Esophagus muscularis mucosa (tissue), 4 donors: ENCODE measurements around the gene GALT. TPM values are rescaled to one million over a fixed set of nuclear protein-coding genes. Genes with fewer than 3 reads are reported as not detected.
A peak's percentile ranks its signal among the peaks of the same experiment; 100 is the strongest.

Experiments used
- DNase-seq: peaks from one replicate; pipeline ENCODE4 v3.0.0-alpha.2; 2017; ENCODE audit errors: extremely low spot score
- H3K27ac ChIP-seq, 4 donors: fragments of 200-600 bp; sonication (generic); replicated peaks in 1 of 4; 1 replicate in 3 of 4; 2 replicates in 1 of 4; pipeline ENCODE4 v1.5.1; 2016 to 2019; ENCODE audit warnings: mild to moderate bottlenecking in 1 of 4
- H3K27me3 ChIP-seq, 4 donors: fragments of 200-600 bp; sonication (generic); one replicate each; pipeline versions ENCODE4 v1.5.1 to v1.6.0; 2016 to 2019
- H3K36me3 ChIP-seq, 4 donors: fragments of 200-600 bp; sonication (generic); one replicate each; pipeline ENCODE4 v1.5.1; 2016 to 2019
- H3K4me1 ChIP-seq, 4 donors: fragments of 200-600 bp; sonication (generic); one replicate each; pipeline ENCODE4 v1.5.1; 2016 to 2019
- H3K4me3 ChIP-seq, 4 donors: fragments of 200-600 bp; sonication (generic); 1 replicate in 2 of 4; 2 replicates in 2 of 4; pipeline ENCODE4 v1.5.1; 2016 to 2019; ENCODE audit warnings: mild to moderate bottlenecking in 4 of 4, moderate library complexity in 1 of 4
- H3K9me3 ChIP-seq, 4 donors: fragments of 200-600 bp; sonication (generic); 1 replicate in 3 of 4; 2 replicates in 1 of 4; pipeline ENCODE4 v1.5.1; 2016 to 2019
- EP300 ChIP-seq: sonication (generic); formaldehyde crosslinking; IDR thresholded peaks from one replicate; pipeline ENCODE4 v1.6.1; 2017; ENCODE audit warnings: antibody characterized with exemption
- POLR2A ChIP-seq: fragments of 450-650 bp; IDR thresholded peaks from one replicate; pipeline ENCODE4 v1.6.1; 2017; ENCODE audit warnings: antibody characterized with exemption, moderate library complexity, mild to moderate bottlenecking, low read depth
- POLR2AphosphoS5 ChIP-seq, 2 donors: sonication (generic); formaldehyde crosslinking; IDR thresholded peaks; one replicate each; pipeline ENCODE4 v1.6.1; 2017; ENCODE audit warnings: antibody characterized with exemption in 2 of 2
- WGBS: methylation state at CpG from one replicate; pipeline ENCODE4 v1.1.5; 2018; 5-methylcytosine and 5-hydroxymethylcytosine counted together
- intact Hi-C: fragments of 100-400 bp; cut with DNase I; formaldehyde crosslinking; loops from one replicate; pipeline ENCODE4 v1.15.1; 2023
- total RNA-seq, 4 donors: library from RNA; depleted of rRNA; stranded (reverse); fragments of >200 nt; gene quantifications; one replicate each; pipeline versions ENCODE4 v1.1.0 to v1.2.1, GENCODE V29; 2016
- TF ChIP-seq, protein P1 (sequence below), 3 experiments: fragments of 200-600 bp in 2 of 3; fragments of 450-650 bp in 1 of 3; sonication (generic) in 2 of 3; IDR thresholded peaks; one replicate each; pipeline ENCODE4 v1.5.1; 2017 to 2019; ENCODE audit warnings: antibody characterized with exemption in 3 of 3, mild to moderate bottlenecking in 2 of 3, moderate library complexity in 1 of 3

GALT gene
- total RNA-seq, 4 donors from 2014 or later = 15.9 to 34.7 (median 22.9) TPM

DNA sequence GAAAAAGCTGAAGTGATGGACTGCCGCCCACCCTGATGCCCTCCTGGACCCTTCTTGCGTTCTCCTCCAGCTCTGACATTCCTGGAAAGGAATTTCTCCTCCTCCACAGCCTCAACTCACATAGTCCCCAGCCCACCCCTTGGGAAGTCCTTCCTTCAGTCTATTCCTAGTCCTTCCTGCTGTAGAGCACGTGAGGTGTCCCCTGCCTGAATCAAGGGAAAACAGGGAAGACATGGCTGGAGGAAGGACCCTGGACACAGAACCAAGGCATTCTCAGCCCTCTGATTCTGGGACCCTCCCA lies 21.3 kb upstream of the GALT start:
- no peak overlapping the region for H3K4me3 ChIP-seq
- H3K27me3 ChIP-seq = peaks cover 0 to 86% (median 66%) of the 10 kb centered on the region in 4 donors
- WGBS = 75% methylated on average over 3 of the region's 3 CpGs
- no peak for DNase-seq
- H3K27ac ChIP-seq = no peak overlapping the region
- no peaks in the 10 kb centered on the region for H3K9me3 ChIP-seq
- intact Hi-C loops = no loop called here
- TF ChIP-seq POLR2A = no peak
- TF ChIP-seq EP300 = no peak
- no peaks in the 10 kb centered on the region for H3K36me3 ChIP-seq
- H3K4me1 ChIP-seq = peaks cover 18 to 45% (median 36%) of the 10 kb centered on the region in 4 donors

DNA sequence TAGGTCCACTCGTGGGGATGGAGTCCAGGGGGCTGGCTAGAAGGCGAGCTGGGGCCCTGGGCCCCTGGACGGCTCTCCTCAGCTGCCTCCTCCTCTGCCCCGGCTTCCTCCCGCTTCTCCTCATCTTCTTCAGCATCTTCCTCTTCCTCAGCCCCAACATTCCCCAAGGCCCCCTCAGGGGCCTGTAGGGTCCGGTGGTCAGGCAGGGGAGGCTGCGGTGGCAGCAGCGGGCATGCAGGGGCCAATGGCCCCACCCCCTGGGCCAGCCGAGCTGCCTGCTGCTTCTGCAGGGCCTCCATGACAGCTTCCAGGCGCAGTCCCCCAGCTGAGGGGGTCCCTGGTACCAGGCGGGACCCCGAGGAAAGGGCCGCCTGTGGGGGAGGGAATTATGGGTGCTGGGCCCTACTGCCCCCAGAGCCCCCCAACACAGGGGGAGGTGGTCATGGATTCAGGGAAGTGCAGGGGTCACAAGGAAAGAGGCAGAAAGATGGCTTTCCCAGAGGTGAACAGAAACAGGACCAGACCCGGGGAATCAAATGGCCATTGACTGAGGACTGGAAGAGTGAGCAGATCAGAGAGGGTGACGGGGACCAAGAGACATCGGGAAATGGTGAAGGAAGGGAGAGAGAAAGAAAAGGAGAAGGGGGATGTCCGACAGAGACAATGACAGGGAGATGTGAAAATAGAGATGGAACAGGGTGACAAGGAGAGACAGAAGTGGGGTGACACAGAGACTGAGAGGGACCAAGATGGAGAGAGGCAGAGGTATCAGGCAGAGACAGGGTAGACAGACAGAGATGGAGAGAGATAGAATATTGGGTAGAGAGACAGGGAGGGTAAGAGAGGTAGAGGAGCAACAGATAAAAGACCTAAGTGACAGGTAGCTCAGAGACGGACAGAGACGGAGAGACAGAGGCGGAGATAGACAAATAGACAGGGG lies 18.5 kb upstream of the GALT start:
- no peaks in the 10 kb centered on the region for H3K9me3 ChIP-seq
- no peak for DNase-seq
- peak overlapping the region; percentile 47 to 64 (median 52) for H3K4me3 ChIP-seq
- H3K27me3 ChIP-seq = peaks cover 0 to 77% (median 60%) of the 10 kb centered on the region in 4 donors
- WGBS = 46% methylated on average over 19 of the region's 20 CpGs
- H3K36me3 ChIP-seq = no peaks in the 10 kb centered on the region
- intact Hi-C loops = no loop called here
- no peak for TF ChIP-seq EP300
- TF ChIP-seq POLR2AphosphoS5 (IDR thresholded peaks at IDR 0.05) = no peak
- H3K27ac ChIP-seq = no peak overlapping the region
- peaks cover 14 to 38% (median 29%) of the 10 kb centered on the region in 4 donors for H3K4me1 ChIP-seq

DNA sequence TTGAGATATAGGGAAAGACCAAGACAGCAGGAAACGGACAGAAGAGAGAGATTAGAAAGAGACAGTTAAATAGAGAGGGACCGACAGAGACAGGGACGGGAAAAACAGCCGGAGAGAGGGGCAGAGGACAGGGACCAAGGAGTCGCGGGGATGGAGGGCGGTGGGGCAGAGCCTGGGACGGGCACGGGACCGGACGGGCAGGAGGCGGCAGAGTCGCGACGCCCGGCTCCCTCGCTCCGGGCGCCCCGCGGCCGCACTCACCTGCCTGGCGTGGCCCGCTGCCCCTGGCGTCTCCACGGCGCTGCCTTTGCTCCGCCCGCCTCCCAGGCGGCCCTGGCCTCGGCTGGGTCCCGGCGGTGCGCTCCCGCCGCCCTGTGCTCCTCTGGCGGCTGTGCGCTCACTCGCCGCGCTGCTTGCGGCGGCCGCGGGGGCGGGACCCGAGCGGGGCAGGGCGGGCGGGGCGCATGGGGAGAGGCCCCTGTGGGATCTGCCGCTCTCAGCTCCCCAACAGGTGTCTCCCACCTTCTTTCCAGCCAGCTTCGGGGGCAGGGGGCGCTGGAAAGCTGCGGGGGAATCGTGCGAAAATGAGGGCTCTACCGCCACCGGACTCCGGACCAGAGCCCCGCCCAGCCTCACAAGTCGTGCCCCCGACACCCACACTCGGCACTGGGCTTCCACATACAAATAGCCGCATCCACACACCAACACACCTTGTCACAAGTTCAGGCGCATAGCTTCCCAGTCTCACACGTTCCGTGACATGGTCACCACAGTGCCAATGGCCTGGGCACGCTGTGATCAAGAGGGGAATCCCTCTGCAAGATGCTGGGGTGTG lies 17.6 kb upstream of the GALT start, which contains the start of gene ARID3C:
ARID3C (minus strand) TSS at position 411 of the 835 bp plus-strand sequence. CDS start 1,052 bp downstream, outside the sequence.
- Histone ChIP-seq H3K27me3 (peaks cover 0 to 68% (median 51%) of the 10 kb centered on the region in 4 donors), H3K4me3 (peak within 1 kb of the TSS; percentile 47 to 64 (median 52)), H3K27ac (no peak within 1 kb of the TSS), H3K4me1 (peaks cover 9 to 29% (median 24%) of the 10 kb centered on the region in 4 donors), H3K36me3 (no peaks in the 10 kb centered on the region), H3K9me3 (no peaks in the 10 kb centered on the region)
- no peak for DNase-seq
- intact Hi-C loops = no loop called here
- 3% methylated on average over 32 of the region's 69 CpGs for WGBS
- TF ChIP-seq POLR2AphosphoS5 (IDR thresholded peaks at IDR 0.05) (no peak), POLR2A (no peak), EP300 (no peak)
- TF ChIP-seq, protein P1, sequence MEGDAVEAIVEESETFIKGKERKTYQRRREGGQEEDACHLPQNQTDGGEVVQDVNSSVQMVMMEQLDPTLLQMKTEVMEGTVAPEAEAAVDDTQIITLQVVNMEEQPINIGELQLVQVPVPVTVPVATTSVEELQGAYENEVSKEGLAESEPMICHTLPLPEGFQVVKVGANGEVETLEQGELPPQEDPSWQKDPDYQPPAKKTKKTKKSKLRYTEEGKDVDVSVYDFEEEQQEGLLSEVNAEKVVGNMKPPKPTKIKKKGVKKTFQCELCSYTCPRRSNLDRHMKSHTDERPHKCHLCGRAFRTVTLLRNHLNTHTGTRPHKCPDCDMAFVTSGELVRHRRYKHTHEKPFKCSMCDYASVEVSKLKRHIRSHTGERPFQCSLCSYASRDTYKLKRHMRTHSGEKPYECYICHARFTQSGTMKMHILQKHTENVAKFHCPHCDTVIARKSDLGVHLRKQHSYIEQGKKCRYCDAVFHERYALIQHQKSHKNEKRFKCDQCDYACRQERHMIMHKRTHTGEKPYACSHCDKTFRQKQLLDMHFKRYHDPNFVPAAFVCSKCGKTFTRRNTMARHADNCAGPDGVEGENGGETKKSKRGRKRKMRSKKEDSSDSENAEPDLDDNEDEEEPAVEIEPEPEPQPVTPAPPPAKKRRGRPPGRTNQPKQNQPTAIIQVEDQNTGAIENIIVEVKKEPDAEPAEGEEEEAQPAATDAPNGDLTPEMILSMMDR (IDR thresholded peaks at IDR 0.05) = no peak

DNA sequence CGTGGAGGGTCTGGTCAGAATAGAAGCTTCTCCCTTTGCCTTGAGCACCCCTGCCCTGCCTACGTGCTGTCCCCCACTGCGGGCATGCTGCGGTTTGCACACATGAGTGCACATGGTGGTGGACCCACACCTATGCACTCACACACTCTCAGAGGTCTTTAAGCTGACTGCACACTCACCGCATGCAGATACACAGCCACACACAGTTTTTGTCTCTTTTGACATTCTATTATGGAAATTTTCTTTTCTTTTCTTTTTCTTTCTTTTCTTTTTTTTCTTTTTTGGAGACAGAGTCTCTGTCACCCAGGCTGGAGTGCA lies 17.0 kb upstream of the GALT start:
- WGBS = 42% methylated on average over 5 of the region's 5 CpGs
- DNase-seq = no peak

DNA sequence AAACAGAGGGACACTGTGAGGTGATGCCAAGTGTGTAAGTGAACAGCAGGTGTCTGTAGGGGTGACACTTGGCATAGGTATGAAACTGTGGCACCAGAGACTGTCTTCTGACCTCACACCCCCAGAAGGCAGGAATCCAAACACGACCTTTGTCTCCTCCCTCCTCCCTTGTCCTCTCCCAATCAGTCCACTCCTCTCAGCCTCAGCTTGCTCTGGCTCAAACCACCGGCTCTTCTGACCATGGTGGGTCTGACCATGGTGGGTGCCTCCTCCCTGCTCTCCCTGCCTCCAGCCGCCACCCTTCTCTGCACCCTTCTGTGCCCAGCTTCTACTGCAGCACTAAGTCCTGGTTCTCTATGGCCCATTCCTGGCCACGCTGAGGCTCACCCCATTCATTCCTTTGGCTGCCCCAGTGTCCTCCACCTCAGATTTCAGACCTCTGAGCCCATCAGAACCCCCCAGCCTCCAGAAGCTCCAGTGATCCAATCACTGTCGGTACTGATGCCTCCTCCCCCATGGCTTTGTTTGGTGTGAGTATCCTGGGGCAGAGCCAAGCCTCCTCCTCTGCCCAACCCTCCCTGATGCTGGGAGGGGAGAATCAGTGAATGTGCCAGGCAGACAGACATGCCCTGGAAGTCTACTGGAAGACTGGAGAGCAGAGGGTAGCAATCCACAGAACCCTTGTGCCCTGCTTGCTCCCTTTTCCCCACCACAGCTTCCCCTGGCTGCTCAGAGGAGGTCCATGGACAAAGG lies 15.9 kb upstream of the GALT start:
- Histone ChIP-seq H3K9me3 (no peaks in the 10 kb centered on the region), H3K27me3 (peaks cover 0 to 51% (median 34%) of the 10 kb centered on the region in 4 donors), H3K27ac (no peak overlapping the region), H3K4me3 (no peak overlapping the region), H3K36me3 (peaks cover 0 to 11% (median 10%) of the 10 kb centered on the region in 4 donors), H3K4me1 (peaks cover 4 to 30% (median 25%) of the 10 kb centered on the region in 4 donors)
- TF ChIP-seq POLR2A = no peak
- no peak for TF ChIP-seq EP300
- TF ChIP-seq, protein P1 (IDR thresholded peaks at IDR 0.05) = no peak
- TF ChIP-seq POLR2AphosphoS5 (IDR thresholded peaks at IDR 0.05) = no peak
- DNase-seq = no peak
- 39% methylated on average over 5 of the region's 5 CpGs for WGBS
- intact Hi-C loops = loop anchor here (5.0 kb wide), 1 partner anchor 72 kb away; no protein-coding TSS in a partner anchor

More for the DNA sequence above, 17.0 kb upstream of the GALT start:
- H3K4me3 ChIP-seq = peak overlapping the region in 3 of 4 donors; percentile 47 to 64 (median 56)
- no peaks in the 10 kb centered on the region for H3K9me3 ChIP-seq
- H3K27me3 ChIP-seq = peaks cover 0 to 62% (median 45%) of the 10 kb centered on the region in 4 donors
- intact Hi-C loops = no loop called here
- no peak for TF ChIP-seq EP300
- TF ChIP-seq, protein P1 (IDR thresholded peaks at IDR 0.05) = no peak
- no peak for TF ChIP-seq POLR2AphosphoS5 (IDR thresholded peaks at IDR 0.05)
- H3K4me1 ChIP-seq = peaks cover 6 to 27% (median 25%) of the 10 kb centered on the region in 4 donors
- H3K36me3 ChIP-seq = no peaks in the 10 kb centered on the region
- H3K27ac ChIP-seq = no peak overlapping the region
